Activated T-helper 9 cell treated with anti-CD3 and anti-CD28 coated beads, Interleukin-2, amount 50 U/mL, for 16 hours (primary cell): ENCODE data around the gene HOXB7.
A peak's percentile ranks its signal among the peaks of the same experiment; 100 is the strongest.

Experiments used
- DNase-seq: peaks from one replicate; pipeline ENCODE4 v3.0.0-alpha.2; 2020; ENCODE audit warnings: low read depth

Gene HOXB7

GRCh38 chr17:48610282-48611211, at the start of gene HOXB7:
TSS of gene HOXB7 (minus strand) at chr17:48611017. CDS start at chr17:48610918, 99 bp downstream.
- DNase-seq: peak; percentile 45

GRCh38 chr17:48655913-48656312, 45.1 kb upstream of the HOXB7 start:
- DNase-seq: no peak

GRCh38 chr17:48649741-48650140, 38.9 kb upstream of the HOXB7 start:
- no peak for DNase-seq

- DNase-seq: no peak
Measured at GRCh38 chr17:48647963-48648245, 37.1 kb upstream of the HOXB7 start.

GRCh38 chr17:48647103-48647962, 36.5 kb upstream of the HOXB7 start:
- no peak for DNase-seq

- DNase-seq: no peak
Measured at GRCh38 chr17:48646183-48647102, 35.6 kb upstream of the HOXB7 start.

GRCh38 chr17:48645639-48646182, 34.9 kb upstream of the HOXB7 start:
- no peak for DNase-seq

GRCh38 chr17:48644910-48645557, 34.2 kb upstream of the HOXB7 start:
- DNase-seq: no peak

- DNase-seq: no peak
Measured at GRCh38 chr17:48644159-48644558, 33.3 kb upstream of the HOXB7 start.

GRCh38 chr17:48643697-48644012, 32.8 kb upstream of the HOXB7 start:
- DNase-seq: no peak

- no peak for DNase-seq
Measured at GRCh38 chr17:48642843-48643696, 32.3 kb upstream of the HOXB7 start.

- no peak for DNase-seq
Measured at GRCh38 chr17:48642059-48642842, 31.4 kb upstream of the HOXB7 start.

- DNase-seq: no peak
Measured at GRCh38 chr17:48641541-48642058, 30.8 kb upstream of the HOXB7 start.

GRCh38 chr17:48640858-48641180, 30.0 kb upstream of the HOXB7 start:
- no peak for DNase-seq

- DNase-seq: no peak
Measured at GRCh38 chr17:48639982-48640857, 29.4 kb upstream of the HOXB7 start.

- no peak for DNase-seq
Measured at GRCh38 chr17:48639136-48639535, 28.3 kb upstream of the HOXB7 start.

- DNase-seq: no peak
Measured at GRCh38 chr17:48637323-48638260, 26.8 kb upstream of the HOXB7 start.
